PFSK-1 (cell line): ENCODE measurements around the gene BOD1.

Experiments used
- FOXP2 ChIP-seq: optimal IDR thresholded peaks from 2 replicates; pipeline ENCODE3; 2011; ENCODE audit warnings: borderline replicate concordance, control low read depth, inconsistent platforms; ENCODE audit not compliant: insufficient read depth; ENCODE audit errors: extremely low read length, extremely low read depth
- POLR2AphosphoS5 ChIP-seq: IDR thresholded peaks from 2 replicates; pipeline ENCODE4 v1.6.1; 2012; ENCODE audit warnings: low read depth, mild to moderate bottlenecking, control low read depth, low read length, moderate library complexity
- SIN3A ChIP-seq: IDR thresholded peaks from 2 replicates; pipeline ENCODE4 v1.6.1; 2012; ENCODE audit warnings: mild to moderate bottlenecking, low read length, moderate library complexity, borderline replicate concordance; ENCODE audit not compliant: insufficient read depth
- TAF1 ChIP-seq: IDR thresholded peaks from 2 replicates; pipeline ENCODE4 v1.6.1; 2012; ENCODE audit warnings: low read length, control low read depth, borderline replicate concordance; ENCODE audit not compliant: insufficient read depth
- TF ChIP-seq, protein P1 (sequence below), 2 experiments: IDR thresholded peaks; 2 replicates each; pipeline versions ENCODE4 v1.6.1 to v1.8.0; 2011 to 2012; ENCODE audit warnings: low read depth in 2 of 2, low read length in 2 of 2, control low read depth in 1 of 2, inconsistent platforms in 1 of 2, mild to moderate bottlenecking in 1 of 2, moderate library complexity in 1 of 2; ENCODE audit not compliant: insufficient read depth in 1 of 2

Gene BOD1

DNA sequence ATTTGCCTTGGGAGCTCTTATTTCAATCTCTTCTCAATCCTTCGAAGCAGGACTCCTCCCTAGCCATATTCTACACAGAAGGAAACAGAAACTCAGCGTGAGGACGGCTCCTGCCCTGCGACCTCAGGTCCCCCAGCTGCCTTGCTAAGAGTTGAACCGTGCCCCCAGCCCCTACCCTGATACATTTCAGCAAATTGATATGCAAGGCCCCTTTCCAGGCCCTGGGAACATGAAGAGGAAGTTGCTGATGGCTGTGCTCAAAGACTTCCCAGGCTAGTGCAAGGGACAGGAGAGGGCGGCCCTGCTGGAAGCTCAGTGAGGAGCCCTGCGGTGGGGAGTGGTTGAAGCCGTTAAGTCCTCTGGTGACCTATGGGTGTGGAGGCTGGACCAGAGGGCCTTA, 41.5 kb downstream of the BOD1 start:
- TF ChIP-seq FOXP2 (no peak), SIN3A (no peak), TAF1 (no peak), POLR2AphosphoS5 (no peak)
- TF ChIP-seq, protein P1, sequence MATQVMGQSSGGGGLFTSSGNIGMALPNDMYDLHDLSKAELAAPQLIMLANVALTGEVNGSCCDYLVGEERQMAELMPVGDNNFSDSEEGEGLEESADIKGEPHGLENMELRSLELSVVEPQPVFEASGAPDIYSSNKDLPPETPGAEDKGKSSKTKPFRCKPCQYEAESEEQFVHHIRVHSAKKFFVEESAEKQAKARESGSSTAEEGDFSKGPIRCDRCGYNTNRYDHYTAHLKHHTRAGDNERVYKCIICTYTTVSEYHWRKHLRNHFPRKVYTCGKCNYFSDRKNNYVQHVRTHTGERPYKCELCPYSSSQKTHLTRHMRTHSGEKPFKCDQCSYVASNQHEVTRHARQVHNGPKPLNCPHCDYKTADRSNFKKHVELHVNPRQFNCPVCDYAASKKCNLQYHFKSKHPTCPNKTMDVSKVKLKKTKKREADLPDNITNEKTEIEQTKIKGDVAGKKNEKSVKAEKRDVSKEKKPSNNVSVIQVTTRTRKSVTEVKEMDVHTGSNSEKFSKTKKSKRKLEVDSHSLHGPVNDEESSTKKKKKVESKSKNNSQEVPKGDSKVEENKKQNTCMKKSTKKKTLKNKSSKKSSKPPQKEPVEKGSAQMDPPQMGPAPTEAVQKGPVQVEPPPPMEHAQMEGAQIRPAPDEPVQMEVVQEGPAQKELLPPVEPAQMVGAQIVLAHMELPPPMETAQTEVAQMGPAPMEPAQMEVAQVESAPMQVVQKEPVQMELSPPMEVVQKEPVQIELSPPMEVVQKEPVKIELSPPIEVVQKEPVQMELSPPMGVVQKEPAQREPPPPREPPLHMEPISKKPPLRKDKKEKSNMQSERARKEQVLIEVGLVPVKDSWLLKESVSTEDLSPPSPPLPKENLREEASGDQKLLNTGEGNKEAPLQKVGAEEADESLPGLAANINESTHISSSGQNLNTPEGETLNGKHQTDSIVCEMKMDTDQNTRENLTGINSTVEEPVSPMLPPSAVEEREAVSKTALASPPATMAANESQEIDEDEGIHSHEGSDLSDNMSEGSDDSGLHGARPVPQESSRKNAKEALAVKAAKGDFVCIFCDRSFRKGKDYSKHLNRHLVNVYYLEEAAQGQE (IDR thresholded peaks at IDR 0.05; ENCODE audit: insufficient read depth in 1 of 2, low read depth in 2 of 2, low read length in 2 of 2): no peak

DNA sequence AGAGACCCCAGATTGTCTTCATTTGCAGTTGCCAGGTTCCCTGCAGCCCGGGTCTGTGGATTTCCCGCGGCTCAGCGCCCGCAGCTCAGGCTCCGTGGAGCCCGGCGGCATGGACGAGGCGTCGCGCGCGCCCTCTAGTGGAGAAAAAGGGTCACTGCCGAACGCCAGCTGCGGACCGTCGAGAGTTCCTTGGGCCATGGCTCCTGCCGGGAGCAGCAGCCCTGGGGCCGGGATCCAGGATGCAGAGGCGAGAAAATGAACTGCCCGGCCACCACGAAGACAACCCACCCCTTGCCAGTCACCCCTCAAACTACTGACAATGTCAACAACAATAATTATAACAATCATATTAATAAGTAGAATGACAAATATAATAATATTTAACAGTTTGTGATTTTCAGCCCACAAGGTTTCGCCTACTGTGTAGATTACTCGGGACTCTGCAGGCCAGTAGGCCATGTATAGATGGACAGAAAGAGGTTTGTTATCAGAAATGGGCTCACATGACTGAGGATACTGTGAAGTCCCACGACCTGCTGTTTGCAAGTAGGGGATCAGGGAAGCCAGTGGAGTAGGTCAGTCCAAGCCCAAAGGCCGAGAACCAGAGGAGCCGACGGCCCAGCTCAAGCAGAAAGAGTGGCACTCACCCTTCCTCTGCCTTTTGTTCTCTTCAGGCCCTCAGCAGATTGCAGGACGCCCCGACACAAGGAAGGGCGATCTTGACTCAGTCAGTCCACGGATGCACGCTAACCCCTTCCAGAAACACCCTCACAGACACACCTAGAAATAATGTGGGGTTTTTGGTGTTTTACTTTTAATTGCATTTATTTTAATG, 43.1 kb downstream of the BOD1 start:
- TF ChIP-seq, protein P1 (IDR thresholded peaks at IDR 0.05; ENCODE audit: insufficient read depth in 1 of 2, low read depth in 2 of 2, low read length in 2 of 2): no peak
- TF ChIP-seq FOXP2: peak; percentile 70

DNA sequence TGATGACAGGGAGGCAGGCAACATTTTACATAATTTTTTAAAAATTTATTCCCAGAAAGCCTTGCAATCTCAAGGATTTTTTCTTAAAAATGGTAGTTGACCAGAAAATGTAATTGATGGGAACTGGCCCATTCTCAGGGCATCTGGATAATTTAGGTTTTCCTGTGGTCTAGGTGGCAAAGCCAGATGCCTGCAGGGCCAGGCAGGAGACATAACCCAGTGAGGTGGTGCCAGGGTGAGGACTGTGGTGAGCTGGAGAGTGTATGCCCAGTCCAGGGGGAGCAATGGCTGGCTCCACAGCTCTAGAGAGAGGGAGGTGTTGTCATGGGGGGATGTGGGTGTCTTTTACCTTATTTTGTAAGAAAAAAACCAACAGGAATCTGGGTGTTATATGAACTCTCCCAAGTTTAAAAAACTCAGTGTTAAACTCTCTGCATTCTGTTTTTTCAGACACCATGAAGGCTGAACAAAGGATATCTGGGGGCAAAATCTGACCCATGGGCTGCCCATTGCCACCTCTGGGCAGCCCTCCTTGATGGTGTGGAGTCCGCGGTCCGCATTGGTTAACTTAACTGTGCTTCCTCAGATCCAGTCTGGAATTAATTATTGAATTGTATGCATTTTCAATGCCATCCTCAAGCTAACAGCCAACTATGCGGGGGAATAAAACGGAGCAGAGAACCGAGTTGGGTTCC, 43.9 kb downstream of the BOD1 start:
- TF ChIP-seq, protein P1 (IDR thresholded peaks at IDR 0.05; ENCODE audit: insufficient read depth in 1 of 2, low read depth in 2 of 2, low read length in 2 of 2): no peak

DNA sequence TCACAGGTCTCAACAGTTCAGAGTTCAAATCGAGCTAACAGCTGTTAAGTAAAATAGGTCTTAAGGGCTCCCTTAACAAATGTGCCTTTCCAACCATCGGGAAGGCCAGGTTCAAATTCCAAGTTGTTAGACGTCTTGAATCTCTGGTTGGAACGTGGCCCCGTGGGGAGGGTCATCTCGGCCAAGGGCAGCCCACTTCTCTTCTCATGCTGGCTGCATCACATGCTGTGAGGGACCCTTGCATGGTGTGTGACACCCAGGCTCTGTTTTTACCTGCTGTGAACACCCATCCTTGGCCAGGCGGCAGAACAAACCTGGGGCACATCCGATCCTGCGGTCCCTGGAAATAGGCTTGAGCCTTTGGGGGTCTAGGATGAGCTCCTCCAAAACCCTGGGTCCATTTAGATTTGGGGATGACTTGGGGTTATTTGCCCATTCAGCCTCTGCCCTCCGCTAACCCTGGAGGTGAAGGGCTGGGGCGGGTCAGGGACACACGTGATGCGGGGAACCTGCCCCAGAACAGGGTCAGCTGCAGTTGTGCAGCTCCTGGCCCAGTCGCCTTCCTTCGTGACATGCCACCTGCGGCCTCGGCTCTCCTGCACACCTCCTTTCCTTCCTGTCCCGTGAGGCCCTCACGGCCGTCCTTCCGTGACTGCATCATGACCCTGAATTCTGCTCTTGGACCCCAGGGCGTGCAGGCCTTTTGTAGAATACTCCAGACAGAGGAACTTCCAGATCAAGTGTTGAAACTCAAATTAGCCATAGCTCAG, 45.9 kb downstream of the BOD1 start:
- TF ChIP-seq, protein P1 (IDR thresholded peaks at IDR 0.05; ENCODE audit: insufficient read depth in 1 of 2, low read depth in 2 of 2, low read length in 2 of 2): no peak
- TF ChIP-seq SIN3A (no peak), FOXP2 (no peak), TAF1 (no peak), POLR2AphosphoS5 (no peak)
